GM23248 (cell line): Measurements from ENCODE around the gene ADGRA3. TPM values are rescaled to one million over a fixed set of nuclear protein-coding genes. Genes with fewer than 3 reads are reported as not detected.

Source experiments
- DNase-seq: peaks from one replicate; pipeline ENCODE4 v3.0.0-alpha.2; 2015
- H2AFZ ChIP-seq: fragments of 200-600 bp; sonication (generic); 2 replicates; pipeline ENCODE4 v1.6.1; 2016; ENCODE audit warnings: antibody characterized with exemption
- H3F3A ChIP-seq: fragments of 200-600 bp; sonication (generic); 2 replicates; pipeline ENCODE4 v1.6.1; 2016; ENCODE audit warnings: mild to moderate bottlenecking, antibody characterized with exemption, mixed run types; ENCODE audit not compliant: insufficient read depth
- H3K27ac ChIP-seq: fragments of 200-600 bp; sonication (generic); 2 replicates; pipeline ENCODE4 v1.5.1; 2016; ENCODE audit warnings: mild to moderate bottlenecking
- H3K27me3 ChIP-seq: fragments of 200-600 bp; sonication (generic); replicated peaks from 2 replicates; pipeline ENCODE4 v1.6.1; 2016; ENCODE audit warnings: mild to moderate bottlenecking; ENCODE audit not compliant: insufficient read depth
- H3K36me3 ChIP-seq: fragments of 200-600 bp; sonication (generic); 2 replicates; pipeline ENCODE4 v1.6.1; 2016; ENCODE audit warnings: low read depth, mild to moderate bottlenecking
- H3K4me1 ChIP-seq: fragments of 200-600 bp; sonication (generic); 2 replicates; pipeline ENCODE4 v1.6.1; 2016; ENCODE audit warnings: mild to moderate bottlenecking; ENCODE audit not compliant: insufficient read depth
- H3K4me2 ChIP-seq: fragments of 200-600 bp; sonication (generic); one replicate; pipeline ENCODE4 v1.6.1; 2016; ENCODE audit warnings: mild to moderate bottlenecking; ENCODE audit not compliant: unreplicated experiment
- H3K4me3 ChIP-seq: fragments of 200-600 bp; sonication (generic); 2 replicates; pipeline ENCODE4 v1.5.1; 2016; ENCODE audit warnings: mild to moderate bottlenecking
- H3K79me2 ChIP-seq: fragments of 200-600 bp; sonication (generic); 2 replicates; pipeline ENCODE4 v1.6.1; 2016; ENCODE audit warnings: mild to moderate bottlenecking; ENCODE audit not compliant: insufficient read depth
- H3K9ac ChIP-seq: fragments of 200-600 bp; sonication (generic); 2 replicates; pipeline ENCODE4 v1.6.1; 2016; ENCODE audit warnings: mild to moderate bottlenecking
- H3K9me2 ChIP-seq: fragments of 200-600 bp; sonication (generic); 2 replicates; pipeline ENCODE4 v1.6.1; 2016; ENCODE audit warnings: mixed run types, mild to moderate bottlenecking, moderate library complexity; ENCODE audit not compliant: insufficient read depth
- H3K9me3 ChIP-seq: fragments of 200-600 bp; sonication (generic); one replicate; pipeline ENCODE4 v1.6.1; 2017; ENCODE audit warnings: low read depth
- H4K20me1 ChIP-seq: fragments of 200-600 bp; sonication (generic); 2 replicates; pipeline ENCODE4 v1.6.0; 2016; ENCODE audit not compliant: insufficient read depth
- EZH2 ChIP-seq: fragments of 200-600 bp; sonication (generic); IDR thresholded peaks from 2 replicates; pipeline ENCODE4 v1.6.1; 2018; ENCODE audit warnings: antibody characterized with exemption, mild to moderate bottlenecking; ENCODE audit not compliant: insufficient read depth, poor library complexity, severe bottlenecking
- EZH2phosphoT487 ChIP-seq: fragments of 200-600 bp; sonication (generic); IDR thresholded peaks from 2 replicates; pipeline ENCODE4 v1.6.1; 2018; ENCODE audit warnings: antibody characterized with exemption, moderate library complexity, mild to moderate bottlenecking, low read depth; ENCODE audit not compliant: insufficient read depth
- WGBS, 2 experiments: methylation state at CpG; one replicate each; pipeline ENCODE4 v1.1.6; 2015 to 2017; ENCODE audit warnings: low lambda C conversion rate in 2 of 2, low coverage in 1 of 2; ENCODE audit errors: missing lambda C conversion rate in 2 of 2; 5-methylcytosine and 5-hydroxymethylcytosine counted together
- in situ Hi-C: fragments of 300-500 bp; cut with MboI; formaldehyde crosslinking; loops from 2 replicates; pipeline ENCODE4 v1.15.0; 2020
- polyA plus RNA-seq: library from polyadenylated mRNA; unstranded; fragments of >200 nt; fragmentation: Nextera tagmentation; extraction: Ambion mirVana; gene quantifications from 2 replicates; pipeline ENCODE4 v1.2.1, GENCODE V29; 2016
- total RNA-seq: library from RNA; depleted of rRNA; stranded (reverse); fragments of >200 nt; shearing (Covaris generic); gene quantifications from 2 replicates; pipeline ENCODE4 v1.2.3, GENCODE V29; 2014

ADGRA3 gene
- total and polyA plus RNA-seq, 2 experiments from 2014 or later = 1.1 to 7.8 TPM

GRCh38 chr4:22473268-22473667 is 42.6 kb downstream of the ADGRA3 start:
- Histone ChIP-seq H4K20me1 (no peaks in the 10 kb centered on the region), H2AFZ (no peak overlapping the region), H3K9me3 (no peaks in the 10 kb centered on the region), H3K4me1 (peaks cover 9% of the 10 kb centered on the region), H3K36me3 (no peaks in the 10 kb centered on the region), H3K9ac (no peak overlapping the region), H3K27ac (no peak overlapping the region), H3K9me2 (no peaks in the 10 kb centered on the region), H3F3A (peaks cover 15% of the 10 kb centered on the region), H3K79me2 (no peaks in the 10 kb centered on the region), H3K4me2 (no peak overlapping the region), H3K27me3 (no peaks in the 10 kb centered on the region), H3K4me3 (no peak overlapping the region)
- in situ Hi-C loops = no loop called here
- 7 to 17% methylated on average over 4 of the region's 4 CpGs for WGBS, 2 experiments
- TF ChIP-seq EZH2 = no peak
- TF ChIP-seq EZH2phosphoT487 = no peak
- DNase-seq = peak; percentile 71

GRCh38 chr4:22471999-22472461 is 43.8 kb downstream of the ADGRA3 start:
- Histone ChIP-seq H3K4me2 (no peak overlapping the region), H3K9ac (no peak overlapping the region), H3K27me3 (no peaks in the 10 kb centered on the region), H3K9me3 (no peaks in the 10 kb centered on the region), H2AFZ (no peak overlapping the region), H3K4me3 (no peak overlapping the region), H3K9me2 (no peaks in the 10 kb centered on the region), H3K79me2 (no peaks in the 10 kb centered on the region), H3K4me1 (peaks cover 9% of the 10 kb centered on the region), H4K20me1 (no peaks in the 10 kb centered on the region), H3K36me3 (no peaks in the 10 kb centered on the region), H3K27ac (no peak overlapping the region), H3F3A (peaks cover 15% of the 10 kb centered on the region)
- DNase-seq = no peak
- WGBS, 2 experiments = 90% methylated on average over 4 of the region's 4 CpGs
- in situ Hi-C loops = no loop called here
- TF ChIP-seq EZH2 (no peak), EZH2phosphoT487 (no peak)

GRCh38 chr4:22471419-22471818 is 44.4 kb downstream of the ADGRA3 start:
- 94 to 99% methylated on average over 4 of the region's 4 CpGs for WGBS, 2 experiments

GRCh38 chr4:22466581-22466980 is 49.3 kb downstream of the ADGRA3 start:
- 93 to 95% methylated on average over 10 of the region's 10 CpGs for WGBS, 2 experiments
- Histone ChIP-seq H2AFZ (no peak overlapping the region), H3K9ac (no peak overlapping the region), H3K27me3 (no peaks in the 10 kb centered on the region), H3K4me2 (no peak overlapping the region), H3K9me3 (no peaks in the 10 kb centered on the region), H3K79me2 (no peaks in the 10 kb centered on the region), H3K4me1 (no peaks in the 10 kb centered on the region), H3K4me3 (no peak overlapping the region), H3K27ac (no peak overlapping the region), H3F3A (no peaks in the 10 kb centered on the region), H3K9me2 (no peaks in the 10 kb centered on the region), H4K20me1 (no peaks in the 10 kb centered on the region), H3K36me3 (no peaks in the 10 kb centered on the region)
- no peak for TF ChIP-seq EZH2phosphoT487
- TF ChIP-seq EZH2 = no peak
- DNase-seq = no peak
- in situ Hi-C loops = no loop called here

More at GRCh38 chr4:22471419-22471818, 44.4 kb downstream of the ADGRA3 start:
- peaks cover 9% of the 10 kb centered on the region for H3K4me1 ChIP-seq
- no peaks in the 10 kb centered on the region for H4K20me1 ChIP-seq
- H3K4me2 ChIP-seq = no peak overlapping the region
- H3K27ac ChIP-seq = no peak overlapping the region
- no peak overlapping the region for H3K9ac ChIP-seq
- H3K27me3 ChIP-seq = no peaks in the 10 kb centered on the region
- no peaks in the 10 kb centered on the region for H3K9me3 ChIP-seq
- no peak for TF ChIP-seq EZH2phosphoT487
- TF ChIP-seq EZH2 = no peak
- H3K36me3 ChIP-seq = no peaks in the 10 kb centered on the region
- no peak for DNase-seq
- no peak overlapping the region for H3K4me3 ChIP-seq
- in situ Hi-C loops = no loop called here
- peaks cover 15% of the 10 kb centered on the region for H3F3A ChIP-seq
- H2AFZ ChIP-seq = no peak overlapping the region
- H3K9me2 ChIP-seq = no peaks in the 10 kb centered on the region
- no peaks in the 10 kb centered on the region for H3K79me2 ChIP-seq

GRCh38 chr4:22465996-22466395 is 49.9 kb downstream of the ADGRA3 start:
- Histone ChIP-seq H3K9me3 (no peaks in the 10 kb centered on the region), H3K4me1 (no peaks in the 10 kb centered on the region), H3K9ac (no peak overlapping the region), H3K4me3 (no peak overlapping the region), H3K27ac (no peak overlapping the region), H3F3A (no peaks in the 10 kb centered on the region), H3K4me2 (no peak overlapping the region), H3K27me3 (no peaks in the 10 kb centered on the region), H3K36me3 (no peaks in the 10 kb centered on the region), H3K79me2 (no peaks in the 10 kb centered on the region), H2AFZ (no peak overlapping the region), H4K20me1 (no peaks in the 10 kb centered on the region), H3K9me2 (no peaks in the 10 kb centered on the region)
- WGBS, 2 experiments = 95 to 96% methylated on average over 5 of the region's 5 CpGs
- in situ Hi-C loops = no loop called here
- TF ChIP-seq EZH2phosphoT487 (no peak), EZH2 (no peak)
- DNase-seq = no peak
